ENCODE measurements around the gene AP4E1.
"Not testable (repeated sequence)": the region's sequence is repeated elsewhere in the genome, so short reads cannot be mapped to it uniquely, and the experiment has no call there.

AP4E1 gene

DNA sequence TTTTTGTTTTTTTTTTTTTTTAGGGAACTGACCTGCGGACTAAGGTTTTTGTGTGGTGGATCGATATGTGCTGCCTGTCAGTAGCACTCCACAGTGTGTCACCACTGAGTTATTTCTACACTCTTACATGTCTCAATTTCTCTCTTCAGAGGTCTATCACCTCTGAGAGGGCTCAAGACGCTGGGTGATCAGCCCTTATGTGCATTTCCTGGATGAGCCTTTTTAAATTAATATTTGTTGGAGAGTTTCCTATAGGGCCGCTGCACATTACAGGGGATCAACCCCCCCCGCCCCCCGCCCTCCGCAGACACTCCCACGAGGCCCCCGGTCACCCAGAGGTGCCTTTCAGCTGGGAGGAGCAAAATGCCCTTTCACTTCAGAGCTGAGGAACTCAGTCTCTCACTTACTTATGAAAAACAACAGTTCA lies 34.5 kb upstream of the AP4E1 start:
- Histone ChIP-seq H3K9ac (ENCODE audit: insufficient read length, low read depth) (no peak overlapping the region), H3K9me3 (ENCODE audit: insufficient read depth, low read length) (no peaks in the 10 kb centered on the region), H3K4me3 (ENCODE audit: insufficient read length, low read depth) (no peak overlapping the region), H3K27me3 (ENCODE audit: insufficient read depth, insufficient read length) (no peaks in the 10 kb centered on the region), H3K4me1 (ENCODE audit: insufficient read depth, insufficient read length) (no peaks in the 10 kb centered on the region), H3K36me3 (ENCODE audit: insufficient read depth, insufficient read length, low read length) (no peaks in the 10 kb centered on the region)
- no peak for TF ChIP-seq YY1 (IDR thresholded peaks at IDR 0.05; ENCODE audit: insufficient read depth, insufficient read length)
- TF ChIP-seq ZNF274 (IDR thresholded peaks at IDR 0.05; ENCODE audit: low read depth, low read length) = no peak
- TF ChIP-seq SUZ12 (IDR thresholded peaks at IDR 0.05; ENCODE audit: extremely low read depth, insufficient read depth, insufficient read length) = no peak
- no peak for DNase-seq (ENCODE audit: low read depth, low spot score)

DNA sequence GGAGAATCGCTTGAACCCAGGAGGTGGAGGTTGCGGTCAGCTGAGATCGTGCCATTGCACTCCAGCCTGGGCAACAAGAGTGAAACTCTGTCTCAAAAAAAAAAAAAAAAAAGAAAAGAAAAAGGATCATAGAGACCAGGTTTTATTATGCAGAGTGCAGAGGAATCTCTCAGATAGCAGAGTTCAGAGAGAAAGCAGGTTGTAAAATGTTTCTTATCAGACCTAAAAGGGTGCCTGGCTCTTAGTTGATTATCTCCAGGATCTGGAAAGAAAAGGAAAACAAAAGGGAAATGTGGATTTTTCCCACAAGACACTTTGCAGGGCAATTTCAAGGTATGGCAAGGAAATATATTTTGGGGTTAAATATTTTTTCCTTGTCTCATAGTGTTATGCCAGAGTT lies 33.2 kb upstream of the AP4E1 start:
- H3K9ac ChIP-seq (ENCODE audit: insufficient read length, low read depth); H3K4me1 ChIP-seq (ENCODE audit: insufficient read depth, insufficient read length); DNase-seq (ENCODE audit: low read depth, low spot score); H3K27me3 ChIP-seq (ENCODE audit: insufficient read depth, insufficient read length); H3K4me3 ChIP-seq (ENCODE audit: insufficient read length, low read depth); H3K36me3 ChIP-seq (ENCODE audit: insufficient read depth, insufficient read length, low read length); H3K9me3 ChIP-seq (ENCODE audit: insufficient read depth, low read length): not testable (repeated sequence)

DNA sequence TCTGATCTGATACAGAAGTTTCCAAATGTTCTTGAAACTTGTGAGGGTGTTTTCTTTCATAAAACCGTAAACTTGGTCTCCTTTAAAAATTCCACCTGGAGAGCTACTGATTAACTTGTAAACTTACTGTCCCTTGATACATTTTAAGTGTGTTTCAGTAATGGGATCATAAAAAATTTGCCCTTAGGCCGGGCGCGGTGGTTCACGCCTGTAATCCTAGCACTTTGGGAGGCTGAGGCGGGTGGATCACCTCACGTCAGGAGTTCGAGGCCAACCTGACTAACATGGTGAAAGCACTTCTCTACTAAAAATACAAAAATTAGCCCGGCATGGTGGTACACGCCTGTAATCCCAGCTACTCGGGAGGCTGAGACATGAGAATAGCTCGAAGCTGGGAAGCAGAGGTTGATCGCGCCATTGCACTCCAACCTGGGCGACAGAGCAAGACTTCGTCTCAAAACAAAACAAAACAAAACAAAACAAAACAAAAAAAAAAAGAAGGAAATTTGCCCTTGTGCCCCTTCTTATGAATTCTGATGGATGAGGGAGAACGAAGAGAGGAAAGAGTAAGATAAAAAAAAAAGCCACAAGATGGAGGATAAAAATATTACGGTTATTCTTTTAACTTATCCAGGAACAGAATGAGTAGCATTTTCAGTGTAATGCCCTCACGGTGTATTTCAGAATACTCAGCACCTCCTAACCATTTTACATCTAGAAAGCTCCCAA lies 32.1 kb upstream of the AP4E1 start:
- Histone ChIP-seq H3K9me3 (ENCODE audit: insufficient read depth, low read length) (no peaks in the 10 kb centered on the region), H3K9ac (ENCODE audit: insufficient read length, low read depth) (no peak overlapping the region), H3K4me3 (ENCODE audit: insufficient read length, low read depth) (no peak overlapping the region), H3K4me1 (ENCODE audit: insufficient read depth, insufficient read length) (no peaks in the 10 kb centered on the region), H3K27me3 (ENCODE audit: insufficient read depth, insufficient read length) (no peaks in the 10 kb centered on the region), H3K36me3 (ENCODE audit: insufficient read depth, insufficient read length, low read length) (no peaks in the 10 kb centered on the region)
- DNase-seq (ENCODE audit: low read depth, low spot score) = no peak
- no peak for TF ChIP-seq SUZ12 (IDR thresholded peaks at IDR 0.05; ENCODE audit: extremely low read depth, insufficient read depth, insufficient read length)
- TF ChIP-seq ZNF274 (IDR thresholded peaks at IDR 0.05; ENCODE audit: low read depth, low read length) = no peak
- no peak for TF ChIP-seq YY1 (IDR thresholded peaks at IDR 0.05; ENCODE audit: insufficient read depth, insufficient read length)

DNA sequence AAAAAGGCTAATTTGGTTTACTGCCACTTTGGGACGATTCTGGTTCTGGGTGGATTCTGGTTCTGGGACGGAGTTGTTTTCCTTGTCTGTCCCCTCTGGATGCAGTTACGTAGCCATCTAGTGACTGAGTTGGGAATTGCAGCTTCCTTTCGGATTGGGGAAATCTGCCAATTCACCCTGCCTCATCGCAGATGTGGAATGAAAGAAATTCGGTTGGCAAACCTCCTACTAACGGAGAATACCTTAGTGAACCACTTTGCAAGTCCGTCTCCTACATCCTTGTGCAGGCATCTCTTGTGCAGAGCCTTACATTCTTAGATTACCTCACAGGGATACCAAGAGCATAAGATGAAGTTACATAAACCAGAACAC lies 31.5 kb upstream of the AP4E1 start:
- Histone ChIP-seq H3K9ac (ENCODE audit: insufficient read length, low read depth) (no peak overlapping the region), H3K4me1 (ENCODE audit: insufficient read depth, insufficient read length) (no peaks in the 10 kb centered on the region), H3K27me3 (ENCODE audit: insufficient read depth, insufficient read length) (no peaks in the 10 kb centered on the region), H3K4me3 (ENCODE audit: insufficient read length, low read depth) (no peak overlapping the region), H3K9me3 (ENCODE audit: insufficient read depth, low read length) (no peaks in the 10 kb centered on the region), H3K36me3 (ENCODE audit: insufficient read depth, insufficient read length, low read length) (no peaks in the 10 kb centered on the region)
- DNase-seq (ENCODE audit: low read depth, low spot score) = peak; percentile 67
- TF ChIP-seq YY1 (IDR thresholded peaks at IDR 0.05; ENCODE audit: insufficient read depth, insufficient read length) (no peak), ZNF274 (IDR thresholded peaks at IDR 0.05; ENCODE audit: low read depth, low read length) (no peak), SUZ12 (IDR thresholded peaks at IDR 0.05; ENCODE audit: extremely low read depth, insufficient read depth, insufficient read length) (no peak)

DNA sequence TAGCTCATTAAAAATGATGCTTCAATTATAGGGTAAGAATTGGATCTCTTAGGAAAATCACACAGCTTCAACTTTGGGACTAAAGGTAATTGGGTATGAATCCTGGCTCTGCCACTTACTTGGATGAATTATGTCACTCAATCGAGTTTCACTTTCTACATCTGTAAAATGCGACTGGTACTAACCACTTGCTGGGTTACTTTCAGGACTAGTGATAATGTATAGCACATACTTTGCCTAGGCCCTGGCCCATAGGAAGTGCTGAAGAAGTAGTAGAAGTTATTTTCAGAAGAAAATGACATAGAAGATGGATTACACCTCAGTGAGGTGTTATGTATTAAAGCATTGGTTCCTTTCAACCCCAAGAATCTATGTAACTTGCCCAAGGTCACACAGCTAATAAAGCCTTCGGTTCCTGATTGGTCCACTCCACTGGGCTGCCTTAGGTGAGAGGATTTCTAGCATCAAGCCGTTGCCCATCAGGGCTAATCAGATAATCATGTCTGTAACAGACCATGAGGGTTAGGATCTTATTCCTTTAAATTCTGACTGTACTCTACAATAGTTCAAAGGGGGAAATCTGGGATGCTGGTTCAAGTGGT lies 29.4 kb upstream of the AP4E1 start:
- H3K4me3 ChIP-seq (ENCODE audit: insufficient read length, low read depth) = no peak overlapping the region
- no peak for DNase-seq (ENCODE audit: low read depth, low spot score)
- no peaks in the 10 kb centered on the region for H3K4me1 ChIP-seq (ENCODE audit: insufficient read depth, insufficient read length)
- no peaks in the 10 kb centered on the region for H3K27me3 ChIP-seq (ENCODE audit: insufficient read depth, insufficient read length)
- H3K36me3 ChIP-seq (ENCODE audit: insufficient read depth, insufficient read length, low read length) = no peaks in the 10 kb centered on the region
- TF ChIP-seq SUZ12 (IDR thresholded peaks at IDR 0.05; ENCODE audit: extremely low read depth, insufficient read depth, insufficient read length) (no peak), ZNF274 (IDR thresholded peaks at IDR 0.05; ENCODE audit: low read depth, low read length) (no peak), YY1 (IDR thresholded peaks at IDR 0.05; ENCODE audit: insufficient read depth, insufficient read length) (no peak)
- no peak overlapping the region for H3K9ac ChIP-seq (ENCODE audit: insufficient read length, low read depth)
- no peaks in the 10 kb centered on the region for H3K9me3 ChIP-seq (ENCODE audit: insufficient read depth, low read length)

DNA sequence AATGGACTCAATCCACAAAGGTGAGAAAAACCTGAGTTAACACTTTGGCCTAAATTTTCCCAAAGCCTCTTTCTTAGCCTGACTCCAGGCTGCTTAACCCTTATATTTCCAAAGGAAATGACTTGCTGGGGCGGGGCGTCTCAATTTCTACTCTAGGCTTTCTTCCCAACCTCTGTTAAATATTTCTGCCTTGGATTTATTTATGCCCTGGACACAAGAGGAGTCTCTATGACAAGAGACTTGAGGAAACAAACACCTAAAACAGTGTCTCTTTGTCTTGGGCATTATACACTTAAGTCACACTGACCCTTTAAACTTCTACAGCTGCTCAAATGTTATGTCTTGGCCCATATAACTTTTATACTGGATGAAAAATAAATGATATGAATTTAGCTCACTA lies 28.3 kb upstream of the AP4E1 start:
- H3K27me3 ChIP-seq (ENCODE audit: insufficient read depth, insufficient read length) = no peaks in the 10 kb centered on the region
- H3K9me3 ChIP-seq (ENCODE audit: insufficient read depth, low read length) = no peaks in the 10 kb centered on the region
- H3K4me1 ChIP-seq (ENCODE audit: insufficient read depth, insufficient read length) = no peaks in the 10 kb centered on the region
- no peak overlapping the region for H3K9ac ChIP-seq (ENCODE audit: insufficient read length, low read depth)
- no peak overlapping the region for H3K4me3 ChIP-seq (ENCODE audit: insufficient read length, low read depth)
- no peak for DNase-seq (ENCODE audit: low read depth, low spot score)
- H3K36me3 ChIP-seq (ENCODE audit: insufficient read depth, insufficient read length, low read length) = no peaks in the 10 kb centered on the region
- TF ChIP-seq YY1 (IDR thresholded peaks at IDR 0.05; ENCODE audit: insufficient read depth, insufficient read length) (no peak), ZNF274 (IDR thresholded peaks at IDR 0.05; ENCODE audit: low read depth, low read length) (no peak), SUZ12 (IDR thresholded peaks at IDR 0.05; ENCODE audit: extremely low read depth, insufficient read depth, insufficient read length) (no peak)

DNA sequence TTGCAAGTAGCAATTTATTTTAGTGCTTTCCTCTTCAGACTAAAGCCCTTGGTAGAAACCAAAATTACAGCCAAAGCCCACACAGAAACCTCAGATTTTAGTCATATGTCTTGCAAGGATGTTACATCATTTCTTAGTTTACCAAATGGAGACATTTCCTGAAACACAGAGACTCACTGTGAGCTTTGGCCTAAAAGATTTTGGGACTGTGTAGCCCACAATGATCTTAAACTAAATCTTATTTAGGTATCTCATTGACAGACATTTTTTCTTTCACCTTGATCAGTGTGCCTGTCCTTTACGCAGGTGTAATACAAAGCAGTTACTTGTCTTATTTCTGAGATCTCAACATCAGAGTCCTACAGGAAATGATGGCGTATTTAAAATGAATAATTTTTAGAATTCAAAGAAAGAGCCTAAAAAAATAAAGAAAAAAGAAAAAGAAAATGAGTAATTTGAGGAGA lies 27.8 kb upstream of the AP4E1 start:
- no peak overlapping the region for H3K4me3 ChIP-seq (ENCODE audit: insufficient read length, low read depth)
- H3K9me3 ChIP-seq (ENCODE audit: insufficient read depth, low read length) = no peaks in the 10 kb centered on the region
- TF ChIP-seq YY1 (IDR thresholded peaks at IDR 0.05; ENCODE audit: insufficient read depth, insufficient read length) (no peak), SUZ12 (IDR thresholded peaks at IDR 0.05; ENCODE audit: extremely low read depth, insufficient read depth, insufficient read length) (no peak), ZNF274 (IDR thresholded peaks at IDR 0.05; ENCODE audit: low read depth, low read length) (no peak)
- no peaks in the 10 kb centered on the region for H3K4me1 ChIP-seq (ENCODE audit: insufficient read depth, insufficient read length)
- H3K9ac ChIP-seq (ENCODE audit: insufficient read length, low read depth) = no peak overlapping the region
- H3K27me3 ChIP-seq (ENCODE audit: insufficient read depth, insufficient read length) = no peaks in the 10 kb centered on the region
- no peak for DNase-seq (ENCODE audit: low read depth, low spot score)
- no peaks in the 10 kb centered on the region for H3K36me3 ChIP-seq (ENCODE audit: insufficient read depth, insufficient read length, low read length)
